Esophagus squamous epithelium (tissue), 4 donors: Measurements from ENCODE around the gene PTGS2.

Experiments
- CTCF ChIP-seq, 6 experiments: fragments of 450-650 bp in 4 of 6; fragments of 200-600 bp in 2 of 6; sonication (generic) in 2 of 6; IDR thresholded peaks; one replicate each; pipeline ENCODE4 v1.5.1; 2016 to 2019; ENCODE audit warnings: antibody characterized with exemption in 6 of 6, mild to moderate bottlenecking in 4 of 6, moderate library complexity in 4 of 6
- POLR2A ChIP-seq, 4 donors: fragments of 450-650 bp; IDR thresholded peaks; one replicate each; pipeline ENCODE4 v1.6.1; 2017; ENCODE audit warnings: antibody characterized with exemption in 4 of 4, mild to moderate bottlenecking in 4 of 4, moderate library complexity in 3 of 4

- TF ChIP-seq CTCF (IDR thresholded peaks at IDR 0.05) (no peak), POLR2A (IDR thresholded peaks at IDR 0.05) (no peak)
Measured at GRCh38 chr1:186710696-186711095, 30.5 kb upstream of the PTGS2 start.
